Measurements from ENCODE around the gene FBP2.
"Not testable (repeated sequence)": the region's sequence is repeated elsewhere in the genome, so short reads cannot be mapped to it uniquely, and the experiment has no call there.

FBP2 gene

DNA sequence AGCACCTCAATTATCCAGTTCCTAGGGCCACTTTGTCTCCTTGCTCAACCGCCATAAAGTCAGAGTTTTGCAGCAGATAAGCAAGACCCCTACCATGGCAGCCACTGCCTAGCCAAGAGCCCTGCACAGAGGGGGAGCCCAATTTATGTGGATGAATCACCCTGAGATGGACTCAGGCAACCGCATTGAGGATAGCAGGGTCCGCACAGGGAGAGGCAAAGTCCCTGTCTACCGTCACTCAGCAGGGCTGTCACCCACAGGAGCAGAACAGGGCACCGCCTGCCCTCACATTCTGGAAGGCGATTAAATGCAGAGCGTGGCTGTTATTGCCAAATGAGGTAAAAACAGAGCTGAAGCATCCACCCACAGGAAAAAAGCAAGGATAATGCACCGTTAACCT is 1.7 kb downstream of the FBP2 start:
- TF ChIP-seq, protein P1, sequence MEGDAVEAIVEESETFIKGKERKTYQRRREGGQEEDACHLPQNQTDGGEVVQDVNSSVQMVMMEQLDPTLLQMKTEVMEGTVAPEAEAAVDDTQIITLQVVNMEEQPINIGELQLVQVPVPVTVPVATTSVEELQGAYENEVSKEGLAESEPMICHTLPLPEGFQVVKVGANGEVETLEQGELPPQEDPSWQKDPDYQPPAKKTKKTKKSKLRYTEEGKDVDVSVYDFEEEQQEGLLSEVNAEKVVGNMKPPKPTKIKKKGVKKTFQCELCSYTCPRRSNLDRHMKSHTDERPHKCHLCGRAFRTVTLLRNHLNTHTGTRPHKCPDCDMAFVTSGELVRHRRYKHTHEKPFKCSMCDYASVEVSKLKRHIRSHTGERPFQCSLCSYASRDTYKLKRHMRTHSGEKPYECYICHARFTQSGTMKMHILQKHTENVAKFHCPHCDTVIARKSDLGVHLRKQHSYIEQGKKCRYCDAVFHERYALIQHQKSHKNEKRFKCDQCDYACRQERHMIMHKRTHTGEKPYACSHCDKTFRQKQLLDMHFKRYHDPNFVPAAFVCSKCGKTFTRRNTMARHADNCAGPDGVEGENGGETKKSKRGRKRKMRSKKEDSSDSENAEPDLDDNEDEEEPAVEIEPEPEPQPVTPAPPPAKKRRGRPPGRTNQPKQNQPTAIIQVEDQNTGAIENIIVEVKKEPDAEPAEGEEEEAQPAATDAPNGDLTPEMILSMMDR (IDR thresholded peaks at IDR 0.05; ENCODE audit: borderline replicate concordance, insufficient read depth, low read depth, low read length): no peak
- H3K4me3 ChIP-seq (ENCODE audit: low read depth, low read length): no peak overlapping the region

- not testable (repeated sequence) for H3K4me3 ChIP-seq (ENCODE audit: low read depth, low read length)
These were observed 2.5 kb downstream of the FBP2 start for GRCh38 chr9:94591046-94591545.

DNA sequence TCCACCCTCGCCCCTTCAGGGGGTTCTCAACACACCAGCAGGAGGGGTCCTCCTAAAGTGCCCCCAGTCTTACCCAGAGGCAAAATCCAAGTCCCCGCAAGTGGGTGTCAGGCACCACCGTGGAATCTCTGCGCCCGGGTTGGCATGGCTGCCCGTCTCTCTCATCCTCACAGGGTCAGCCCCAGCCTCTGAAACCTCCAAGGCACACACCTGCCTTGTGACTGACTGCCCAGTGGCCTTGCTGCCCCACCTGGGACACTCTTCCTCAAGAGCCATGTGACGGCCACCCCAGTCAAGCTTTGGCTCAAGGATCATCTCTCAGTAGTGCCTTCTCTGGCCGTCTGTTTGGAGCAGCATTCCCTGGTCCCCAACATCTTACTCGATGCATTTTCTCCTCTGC is 4.9 kb downstream of the FBP2 start:
- TF ChIP-seq, protein P1 (IDR thresholded peaks at IDR 0.05; ENCODE audit: borderline replicate concordance, insufficient read depth, low read depth, low read length): no peak
- no peak overlapping the region for H3K4me3 ChIP-seq (ENCODE audit: low read depth, low read length)

DNA sequence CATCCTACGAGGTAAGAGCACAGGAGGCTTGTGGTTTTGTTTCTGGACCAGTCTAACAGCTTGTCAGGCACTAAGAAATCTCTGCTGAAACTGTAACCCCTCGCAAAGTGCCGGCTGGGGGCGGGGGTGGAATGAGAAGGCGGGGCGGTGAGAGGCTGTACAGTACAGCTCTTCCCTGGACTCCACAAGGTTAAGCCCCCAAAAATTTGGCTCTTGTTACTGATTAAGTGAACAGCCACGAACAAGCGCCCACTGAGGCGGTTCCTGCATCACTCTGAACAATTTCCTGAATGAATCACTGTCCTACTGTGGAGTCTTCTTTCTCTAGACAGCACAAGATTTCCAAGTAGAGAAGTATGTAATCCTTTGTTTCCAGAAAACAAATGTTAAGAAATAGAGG is 6.8 kb downstream of the FBP2 start:
- TF ChIP-seq, protein P1 (IDR thresholded peaks at IDR 0.05; ENCODE audit: borderline replicate concordance, insufficient read depth, low read depth, low read length): no peak
- H3K4me3 ChIP-seq (ENCODE audit: low read depth, low read length): no peak overlapping the region

DNA sequence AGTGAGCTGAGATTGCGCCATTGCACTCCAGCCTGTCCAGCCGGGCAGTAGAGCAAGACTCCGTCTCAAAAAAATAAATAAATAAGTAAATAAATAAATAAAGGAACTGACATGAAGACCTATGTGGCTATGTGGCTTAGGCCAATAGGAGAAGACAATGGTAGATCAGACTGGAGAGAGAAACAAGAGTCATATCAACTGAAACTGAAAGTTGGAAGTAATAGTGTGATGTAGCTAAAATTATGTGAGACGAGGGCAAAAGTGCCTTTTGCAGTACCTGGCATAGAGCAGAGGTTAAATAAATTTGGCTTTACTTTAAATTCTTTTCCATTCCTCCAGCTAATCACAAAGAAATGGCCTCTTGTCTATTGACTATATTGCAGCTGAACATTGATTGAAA is 7.3 kb downstream of the FBP2 start:
- H3K4me3 ChIP-seq (ENCODE audit: low read depth, low read length): no peak overlapping the region
- TF ChIP-seq, protein P1 (IDR thresholded peaks at IDR 0.05; ENCODE audit: borderline replicate concordance, insufficient read depth, low read depth, low read length): no peak

DNA sequence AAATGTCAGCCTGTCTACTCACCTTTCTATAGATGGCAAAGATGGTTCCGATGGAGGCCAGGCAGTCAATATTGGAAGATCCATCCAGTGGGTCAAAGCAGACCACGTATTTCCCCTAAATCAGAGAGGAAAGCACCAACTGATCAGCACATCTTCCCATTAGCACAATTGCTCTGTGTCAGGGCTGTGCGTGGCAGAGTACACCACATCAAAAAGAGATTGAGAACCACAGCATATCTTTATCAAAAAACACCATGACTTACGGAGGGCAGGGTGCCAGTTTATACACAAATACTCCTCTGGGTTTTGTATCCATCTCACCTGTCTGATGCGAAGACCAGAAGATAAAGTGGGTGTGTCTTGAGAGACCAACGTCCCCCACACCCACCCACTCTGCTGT is 9.1 kb downstream of the FBP2 start:
- TF ChIP-seq, protein P1 (IDR thresholded peaks at IDR 0.05; ENCODE audit: borderline replicate concordance, insufficient read depth, low read depth, low read length): no peak
- H3K4me3 ChIP-seq (ENCODE audit: low read depth, low read length): no peak overlapping the region

- TF ChIP-seq, protein P1 (IDR thresholded peaks at IDR 0.05; ENCODE audit: borderline replicate concordance, insufficient read depth, low read depth, low read length): no peak
- no peak overlapping the region for H3K4me3 ChIP-seq (ENCODE audit: low read depth, low read length)
These were observed 11.9 kb downstream of the FBP2 start for GRCh38 chr9:94581728-94582127.

GRCh38 chr9:94577571-94577970 is 16.1 kb downstream of the FBP2 start:
- H3K4me3 ChIP-seq (ENCODE audit: low read depth, low read length): no peak overlapping the region
- TF ChIP-seq, protein P1 (IDR thresholded peaks at IDR 0.05; ENCODE audit: borderline replicate concordance, insufficient read depth, low read depth, low read length): no peak
